A549 (cell line): Measurements from ENCODE around the gene SLC9A9. TPM values are rescaled to one million over a fixed set of nuclear protein-coding genes. Genes with fewer than 3 reads are reported as not detected.

Experiments
- ATAC-seq, 2 experiments: fragments of 200-7000 bp in 1 of 2; fragments of >200 bp in 1 of 2; cut with Nextera tagmentation in 1 of 2; cut with Tn5 transposase in 1 of 2; 3 replicates each; pipeline versions ENCODE4 v1.8.0 to v1.9.1; 2018 to 2020; ENCODE audit warnings: mild to moderate bottlenecking in 1 of 2, moderate library complexity in 1 of 2
- CTCF ChIA-PET: fragments of 300-600 bp; sonication (Branson Sonifier 250); formaldehyde crosslinking; extraction: SDS; loops from one replicate; lab custom pipeline; 2021; ENCODE audit warnings: antibody characterized with exemption, inconsistent platforms; lab: Yijun Ruan, JAX
- POLR2A ChIA-PET: fragments of 350-600 bp; formaldehyde crosslinking; extraction: SDS; loops from one replicate; lab custom pipeline; 2021; ENCODE audit warnings: antibody characterized with exemption, inconsistent platforms; lab: Yijun Ruan, JAX
- DNase-seq, 2 experiments: peaks; one replicate each; pipeline versions ENCODE4 v3.0.0 to v3.0.0-alpha.2; 2011 to 2016; ENCODE audit warnings: low read depth in 1 of 2, low spot score in 1 of 2
- FAIRE-seq: peaks from 2 replicates; lab custom pipeline; 2011; peaks lifted over from hg19 to GRCh38; lab: Jason Lieb, UNC
- H3K27ac ChIP-seq, 2 experiments: fragments of >200 bp; sonication (Bioruptor Twin); formaldehyde crosslinking; 3 replicates each; pipeline ENCODE4 v1.5.1; 2016 to 2017
- H3K4me1 ChIP-seq: fragments of >200 bp; sonication (Bioruptor Twin); formaldehyde crosslinking; 3 replicates; pipeline ENCODE4 v1.6.1; 2016
- H3K4me2 ChIP-seq: fragments of >200 bp; sonication (Bioruptor Twin); formaldehyde crosslinking; 3 replicates; pipeline ENCODE4 v1.6.1; 2016
- H3K4me3 ChIP-seq: fragments of >200 bp; sonication (Bioruptor Twin); formaldehyde crosslinking; 3 replicates; pipeline ENCODE4 v1.5.1; 2016
- H3K9me3 ChIP-seq: fragments of >200 bp; sonication (Bioruptor Twin); formaldehyde crosslinking; 3 replicates; pipeline ENCODE4 v1.6.1; 2016
- BCL3 ChIP-seq: fragments of >200 bp; sonication (Bioruptor Twin); formaldehyde crosslinking; IDR thresholded peaks from 3 replicates; pipeline ENCODE4 v1.6.1; 2016
- CEBPB ChIP-seq, 2 experiments: fragments of >200 bp in 1 of 2; sonication (Bioruptor Twin) in 1 of 2; formaldehyde crosslinking in 1 of 2; IDR thresholded peaks; 2 replicates each; pipeline ENCODE4 v1.6.1; 2012 to 2016
- CHD2 ChIP-seq: fragments of 150-350 bp; IDR thresholded peaks from 2 replicates; pipeline ENCODE4 v1.6.1; 2014; ENCODE audit warnings: low read length; ENCODE audit not compliant: partially characterized antibody
- EHF ChIP-seq: fragments of 250-450 bp; sonication (Bioruptor Pico); IDR thresholded peaks from 2 replicates; pipeline ENCODE4 v1.5.0; 2020; ENCODE audit warnings: mild to moderate bottlenecking
- ELK1 ChIP-seq: fragments of 150-350 bp; IDR thresholded peaks from 2 replicates; pipeline ENCODE4 v1.6.1; 2014; ENCODE audit warnings: low read depth, mild to moderate bottlenecking, low read length
- FOSB ChIP-seq: fragments of 250-450 bp; sonication (Bioruptor Pico); IDR thresholded peaks from 2 replicates; pipeline ENCODE4 v1.5.0; 2020; ENCODE audit warnings: mild to moderate bottlenecking, moderate library complexity
- FOSL2 ChIP-seq, 2 experiments: fragments of 450-650 bp in 1 of 2; fragments of >200 bp in 1 of 2; sonication (Bioruptor Twin) in 1 of 2; formaldehyde crosslinking; IDR thresholded peaks; 2 replicates each; pipeline versions ENCODE4 v1.5.0 to v1.6.1; 2016 to 2020; ENCODE audit warnings: mild to moderate bottlenecking in 1 of 2, moderate library complexity in 1 of 2
- FOXS1 ChIP-seq: fragments of 250-450 bp; sonication (Bioruptor Pico); IDR thresholded peaks from 2 replicates; pipeline ENCODE4 v1.5.0; 2020; ENCODE audit warnings: mild to moderate bottlenecking, moderate library complexity
- HDAC2 ChIP-seq: fragments of 200-600 bp; sonication (generic); IDR thresholded peaks from 2 replicates; pipeline ENCODE4 v1.6.1; 2016
- HES2 ChIP-seq: fragments of >200 bp; sonication (Bioruptor Twin); formaldehyde crosslinking; IDR thresholded peaks from 2 replicates; pipeline ENCODE4 v1.6.1; 2016
- HMGXB4 ChIP-seq: fragments of 250-450 bp; sonication (Bioruptor Pico); IDR thresholded peaks from 2 replicates; pipeline ENCODE4 v1.5.0; 2021; ENCODE audit warnings: mild to moderate bottlenecking, moderate library complexity, borderline replicate concordance
- HOXB13 ChIP-seq: fragments of 250-450 bp; sonication (Bioruptor Pico); IDR thresholded peaks from 2 replicates; pipeline ENCODE4 v1.5.0; 2020; ENCODE audit warnings: low read depth, mild to moderate bottlenecking, moderate library complexity
- HOXB5 ChIP-seq: fragments of 250-450 bp; sonication (Bioruptor Pico); IDR thresholded peaks from 2 replicates; pipeline ENCODE4 v1.5.0; 2020; ENCODE audit warnings: mild to moderate bottlenecking, moderate library complexity
- JUN ChIP-seq, 2 experiments: fragments of >200 bp; sonication (Bioruptor Twin); formaldehyde crosslinking; IDR thresholded peaks; 2 replicates in 1 of 2; 3 replicates in 1 of 2; pipeline ENCODE4 v1.6.1; 2016 to 2017
- JUNB ChIP-seq: fragments of >200 bp; sonication (Bioruptor Twin); formaldehyde crosslinking; IDR thresholded peaks from 2 replicates; pipeline ENCODE4 v1.6.1; 2016
- KDM1A ChIP-seq: fragments of 200-600 bp; sonication (generic); IDR thresholded peaks from 2 replicates; pipeline ENCODE4 v1.6.1; 2016; ENCODE audit warnings: low read depth, mild to moderate bottlenecking
- MYC ChIP-seq: IDR thresholded peaks from 2 replicates; pipeline ENCODE4 v1.6.1; 2012; ENCODE audit warnings: mild to moderate bottlenecking, inconsistent platforms, low read length, improper control_type of control experiment, borderline replicate concordance
- NPAS2 ChIP-seq: fragments of 250-450 bp; sonication (Bioruptor Pico); IDR thresholded peaks from 2 replicates; pipeline ENCODE4 v1.8.0; 2022; ENCODE audit warnings: mild to moderate bottlenecking, moderate library complexity, borderline replicate concordance
- POLR2A ChIP-seq: IDR thresholded peaks from 2 replicates; pipeline ENCODE4 v1.6.1; 2012; ENCODE audit warnings: mild to moderate bottlenecking, low read length
- POLR2AphosphoS2 ChIP-seq: conservative IDR thresholded peaks from 2 replicates; pipeline ENCODE4 v1.6.1; 2012; ENCODE audit warnings: low read length, improper control_type of control experiment, inconsistent platforms
- RAD21 ChIP-seq, 2 experiments: fragments of >200 bp in 1 of 2; sonication (Bioruptor Twin) in 1 of 2; formaldehyde crosslinking in 1 of 2; IDR thresholded peaks in 1 of 2; conservative IDR thresholded peaks in 1 of 2; 2 replicates in 1 of 2; 3 replicates in 1 of 2; pipeline ENCODE4 v1.6.1; 2012 to 2018; ENCODE audit warnings: inconsistent platforms in 1 of 2
- RFX5 ChIP-seq: fragments of 450-650 bp; IDR thresholded peaks from 2 replicates; pipeline ENCODE4 v1.7.1; 2014; ENCODE audit warnings: antibody characterized with exemption, mild to moderate bottlenecking, moderate library complexity
- RNF2 ChIP-seq: fragments of 200-600 bp; sonication (generic); IDR thresholded peaks from 2 replicates; pipeline ENCODE4 v1.6.1; 2016; ENCODE audit warnings: low read depth, mild to moderate bottlenecking, antibody characterized with exemption, moderate library complexity, borderline replicate concordance
- TP53 ChIP-seq: fragments of 250-450 bp; sonication (Bioruptor Pico); IDR thresholded peaks from 2 replicates; pipeline ENCODE4 v1.5.0; 2021; ENCODE audit warnings: mild to moderate bottlenecking, moderate library complexity
- USF2 ChIP-seq: fragments of 450-650 bp; IDR thresholded peaks from 2 replicates; pipeline ENCODE4 v1.6.1; 2014; ENCODE audit warnings: antibody characterized with exemption
- ZC3H11A ChIP-seq: fragments of 450-650 bp; IDR thresholded peaks from 2 replicates; pipeline ENCODE4 v1.6.1; 2014; ENCODE audit warnings: antibody characterized with exemption, mild to moderate bottlenecking
- ZFP36 ChIP-seq: fragments of 450-650 bp; IDR thresholded peaks from 2 replicates; pipeline ENCODE4 v1.6.1; 2014; ENCODE audit warnings: borderline replicate concordance; ENCODE audit not compliant: partially characterized antibody
- ZSCAN20 ChIP-seq: fragments of 250-450 bp; sonication (Bioruptor Pico); IDR thresholded peaks from 2 replicates; pipeline ENCODE4 v1.8.0; 2022; ENCODE audit warnings: mild to moderate bottlenecking, moderate library complexity
- WGBS: methylation state at CpG from one replicate; pipeline ENCODE4 v1.1.6; 2017; ENCODE audit errors: missing lambda C conversion rate; 5-methylcytosine and 5-hydroxymethylcytosine counted together
- polyA plus RNA-seq, 4 experiments: library from polyadenylated mRNA; depleted of rRNA in 3 of 4; stranded (reverse); fragments of >200 nt; fragmentation: RNase III in 1 of 4; extraction: RNeasy Plus Mini Kit Qiagen cat#74134 plus additional on column Dnase treatment in 1 of 4; gene quantifications; 2 replicates in 3 of 4; 3 replicates in 1 of 4; pipeline ENCODE4 v1.2.3, GENCODE V29; 2011 to 2017

SLC9A9 gene
- polyA plus RNA-seq, 2 of the 4 experiments (the other 2 are of a cell fraction) = 0.10 to 0.32 TPM

- ATAC-seq = no peak
- ChIA-PET CTCF (no interaction called here), POLR2A (no interaction called here)
- H3K27ac ChIP-seq = no peak overlapping the region
- H3K4me2 ChIP-seq = no peak overlapping the region
- FAIRE-seq = no peak
- TF ChIP-seq HOXB13 (CRISPR knock-in tag) = no peak
- DNase-seq = no peak
- no peaks in the 10 kb centered on the region for H3K4me1 ChIP-seq
- WGBS = 76% methylated on average over 3 of the region's 3 CpGs
- H3K4me3 ChIP-seq = no peak overlapping the region
- no peaks in the 10 kb centered on the region for H3K9me3 ChIP-seq
These were observed 439.5 kb downstream of the SLC9A9 start for GRCh38 chr3:143408771-143409170.

GRCh38 chr3:143402602-143403001 lies 445.7 kb downstream of the SLC9A9 start:
- ATAC-seq = no peak
- H3K4me1 ChIP-seq = no peaks in the 10 kb centered on the region
- H3K4me2 ChIP-seq = no peak overlapping the region
- H3K27ac ChIP-seq = no peak overlapping the region
- H3K9me3 ChIP-seq = no peaks in the 10 kb centered on the region
- no peak for DNase-seq
- FAIRE-seq = no peak
- CTCF ChIA-PET = no interaction called here
- POLR2A ChIA-PET = no interaction called here
- no peak overlapping the region for H3K4me3 ChIP-seq
- TF ChIP-seq HOXB5 (no peak), FOSL2 (IDR thresholded peaks at IDR 0.05) (no peak), FOSL2 (CRISPR knock-in tag; IDR thresholded peaks at IDR 0.05) (no peak), POLR2AphosphoS2 (no peak), ZFP36 (no peak), HES2 (no peak), JUNB (no peak), MYC (no peak), ZSCAN20 (no peak), CHD2 (no peak), FOSB (CRISPR knock-in tag) (no peak), EHF (CRISPR knock-in tag) (no peak), HDAC2 (no peak), RAD21 (conservative IDR thresholded peaks at IDR 0.05 in 1 of 2, IDR thresholded peaks at IDR 0.05 in 1 of 2) (no peak), CEBPB (IDR thresholded peaks at IDR 0.05) (no peak)

GRCh38 chr3:143396790-143397189 lies 451.5 kb downstream of the SLC9A9 start:
- Histone ChIP-seq H3K9me3 (no peaks in the 10 kb centered on the region), H3K4me3 (no peak overlapping the region), H3K4me1 (no peaks in the 10 kb centered on the region), H3K27ac (no peak overlapping the region), H3K4me2 (no peak overlapping the region)
- FAIRE-seq (no peak), ATAC-seq (no peak), DNase-seq (no peak)
- WGBS = 79% methylated on average over 1 of the region's 1 CpG
- POLR2A ChIA-PET = no interaction called here
- TF ChIP-seq POLR2A (no peak), JUN (IDR thresholded peaks at IDR 0.05) (no peak), KDM1A (no peak), JUNB (no peak), RNF2 (no peak)
- CTCF ChIA-PET = interaction anchor here (0.7 kb wide), 1 partner anchor 37 kb away, joined by 3 read pairs; no protein-coding TSS in a partner anchor

GRCh38 chr3:143389388-143389787 lies 458.9 kb downstream of the SLC9A9 start:
- Histone ChIP-seq H3K9me3 (no peaks in the 10 kb centered on the region), H3K4me1 (no peaks in the 10 kb centered on the region), H3K4me2 (no peak overlapping the region), H3K4me3 (no peak overlapping the region), H3K27ac (no peak overlapping the region)
- DNase-seq (no peak), FAIRE-seq (no peak), ATAC-seq (no peak)
- WGBS = 26% methylated on average over 2 of the region's 2 CpGs
- CTCF ChIA-PET = no interaction called here
- POLR2A ChIA-PET = no interaction called here
- TF ChIP-seq RFX5 (no peak), HMGXB4 (no peak), USF2 (no peak), JUNB (no peak), ZC3H11A (no peak), TP53 (CRISPR knock-in tag) (no peak), MYC (no peak), ZFP36 (no peak), FOXS1 (no peak), ELK1 (no peak), NPAS2 (no peak), CHD2 (no peak), BCL3 (no peak)
